Mesendoderm (in vitro differentiated cells): ENCODE results near the gene ATF7IP2.
A peak's percentile ranks its signal among the peaks of the same experiment; 100 is the strongest.
"Not testable (repeated sequence)": the region's sequence is repeated elsewhere in the genome, so short reads cannot be mapped to it uniquely, and the experiment has no call there.

Experiments
- DNase-seq: peaks from one replicate; pipeline ENCODE4 v3.0.0; 2013
- H2AK5ac ChIP-seq: 2 replicates; pipeline ENCODE4 v1.6.1; 2013; ENCODE audit warnings: low read length, inconsistent platforms
- H2BK120ac ChIP-seq: 2 replicates; pipeline ENCODE4 v1.6.1; 2013; ENCODE audit warnings: low read depth, mild to moderate bottlenecking, low read length, moderate library complexity, mixed read lengths
- H2BK15ac ChIP-seq: replicated peaks from 2 replicates; pipeline ENCODE4 v1.6.1; 2013; ENCODE audit warnings: low read depth, mild to moderate bottlenecking, moderate library complexity
- H2BK5ac ChIP-seq: 2 replicates; pipeline ENCODE4 v1.6.1; 2013; ENCODE audit warnings: low read length, inconsistent platforms
- H3K18ac ChIP-seq: 2 replicates; pipeline ENCODE4 v1.6.1; 2013; ENCODE audit warnings: mild to moderate bottlenecking, low read length, mixed read lengths
- H3K23ac ChIP-seq: one replicate; pipeline ENCODE4 v1.6.1; 2013; ENCODE audit warnings: low read length
- H3K27ac ChIP-seq: 2 replicates; pipeline ENCODE4 v1.5.1; 2013; ENCODE audit warnings: low read depth, mild to moderate bottlenecking, inconsistent platforms, low read length, moderate library complexity
- H3K27me3 ChIP-seq: 2 replicates; pipeline ENCODE4 v1.6.1; 2013; ENCODE audit warnings: low read length, control low read depth, mild to moderate bottlenecking, inconsistent platforms; ENCODE audit not compliant: insufficient read depth, poor library complexity
- H3K36me3 ChIP-seq: 2 replicates; pipeline ENCODE4 v1.6.1; 2013; ENCODE audit warnings: low read length, inconsistent platforms; ENCODE audit not compliant: control insufficient read depth, insufficient read depth
- H3K4ac ChIP-seq: one replicate; pipeline ENCODE4 v1.6.1; 2013; ENCODE audit warnings: low read depth, mild to moderate bottlenecking, low read length, moderate library complexity
- H3K4me1 ChIP-seq: 2 replicates; pipeline ENCODE4 v1.6.1; 2013; ENCODE audit warnings: low read depth, low read length, inconsistent platforms; ENCODE audit not compliant: control insufficient read depth
- H3K4me2 ChIP-seq: 2 replicates; pipeline ENCODE4 v1.6.1; 2013; ENCODE audit warnings: low read length
- H3K4me3 ChIP-seq: 2 replicates; pipeline ENCODE4 v1.5.1; 2013; ENCODE audit warnings: mild to moderate bottlenecking, low read length
- H3K56ac ChIP-seq: one replicate; pipeline ENCODE4 v1.6.1; 2013; ENCODE audit warnings: low read length
- H3K79me1 ChIP-seq: 2 replicates; pipeline ENCODE4 v1.6.1; 2013; ENCODE audit warnings: low read length, inconsistent platforms
- H3K79me2 ChIP-seq: 2 replicates; pipeline ENCODE4 v1.6.1; 2013; ENCODE audit warnings: mild to moderate bottlenecking, low read length; ENCODE audit not compliant: control insufficient read depth, insufficient read depth
- H3K9ac ChIP-seq: 2 replicates; pipeline ENCODE4 v1.6.1; 2013; ENCODE audit warnings: low read length, inconsistent platforms
- H4K5ac ChIP-seq: one replicate; pipeline ENCODE4 v1.6.1; 2013; ENCODE audit warnings: low read length
- H4K8ac ChIP-seq: one replicate; pipeline ENCODE4 v1.6.1; 2013; ENCODE audit warnings: low read depth, mild to moderate bottlenecking, control low read depth, low read length, moderate library complexity
- WGBS: extraction: QIAGEN DNeasy Blood & Tissue Kit; methylation state at CpG from one replicate; pipeline ENCODE4 v1.1.7; 2013; ENCODE audit warnings: low lambda C conversion rate, missing lambda C conversion rate; ENCODE audit not compliant: insufficient coverage; ENCODE audit errors: extremely low coverage; 5-methylcytosine and 5-hydroxymethylcytosine counted together

Gene ATF7IP2

DNA sequence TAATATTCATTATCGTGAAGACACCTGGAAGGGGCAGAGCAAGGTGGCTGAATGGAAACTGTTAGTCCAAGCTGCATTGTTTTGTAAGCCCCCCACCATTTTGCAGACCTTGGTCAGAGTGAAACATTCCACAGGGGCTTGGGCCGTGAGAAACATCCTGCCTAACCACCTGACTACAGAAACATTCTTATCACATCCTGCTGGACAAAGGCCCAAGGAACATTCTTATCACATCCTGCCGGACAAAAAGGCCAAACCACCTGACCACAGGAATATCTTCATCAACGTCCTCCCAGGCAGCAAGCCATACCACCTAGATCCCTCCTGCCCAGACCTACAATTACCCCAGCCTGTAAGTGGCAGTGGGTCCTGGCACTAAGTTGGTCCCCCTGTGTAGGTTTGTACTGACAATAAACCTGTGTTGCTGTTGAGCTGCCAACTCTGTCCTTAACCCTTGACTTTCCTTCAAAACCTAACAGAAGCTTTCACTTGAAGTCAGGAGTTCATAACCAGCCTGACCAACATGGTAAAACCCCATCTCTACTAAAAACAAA is 19.6 kb downstream of the ATF7IP2 start:
- Histone ChIP-seq H2AK5ac (no peak overlapping the region), H3K36me3 (peaks cover 2% of the 10 kb centered on the region), H3K4ac (no peak overlapping the region), H3K18ac (no peak overlapping the region), H3K4me3 (no peak overlapping the region), H2BK120ac (no peak overlapping the region), H3K4me1 (no peaks in the 10 kb centered on the region), H2BK5ac (no peak overlapping the region), H3K23ac (no peak overlapping the region), H2BK15ac (no peak overlapping the region), H3K9ac (no peak overlapping the region), H4K5ac (no peak overlapping the region), H3K27ac (no peak overlapping the region), H3K79me2 (peaks cover 16% of the 10 kb centered on the region), H3K4me2 (no peak overlapping the region), H3K56ac (no peak overlapping the region), H3K79me1 (peaks cover 10% of the 10 kb centered on the region), H3K27me3 (no peaks in the 10 kb centered on the region), H4K8ac (no peak overlapping the region)
- DNase-seq, result peak; percentile 33
- no CpG with 5 or more reads among the region's 4 CpGs for WGBS

DNA sequence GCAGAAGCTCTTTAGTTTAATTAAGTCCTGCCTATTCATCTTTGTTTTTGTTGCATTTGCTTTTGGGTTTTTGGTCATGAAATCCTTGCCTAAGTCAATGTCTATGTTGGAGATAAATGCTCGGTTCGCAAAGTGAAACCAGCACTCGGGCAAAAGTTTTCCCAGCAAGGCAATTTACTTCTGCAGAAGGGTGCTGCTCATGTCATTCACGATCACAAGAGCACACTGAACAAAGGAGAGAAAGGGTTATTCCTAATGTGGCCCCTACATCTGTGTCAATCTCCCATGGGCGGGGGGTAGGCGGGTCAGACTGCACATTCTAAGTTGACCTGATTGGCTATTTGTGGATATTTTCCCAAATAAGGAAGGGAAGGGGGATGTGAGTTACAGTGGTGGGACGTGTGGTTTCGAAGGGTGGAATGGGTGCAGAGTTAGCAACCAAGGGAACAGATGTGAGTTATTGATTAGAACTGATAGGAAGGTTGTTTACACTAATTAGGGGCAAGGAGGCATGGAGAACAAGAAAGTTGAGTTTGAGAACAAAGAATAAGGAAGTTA is 23.0 kb downstream of the ATF7IP2 start:
- no peak overlapping the region for H3K18ac ChIP-seq
- no peak overlapping the region for H2BK5ac ChIP-seq
- H4K5ac ChIP-seq, result no peak overlapping the region
- peaks cover 7% of the 10 kb centered on the region for H3K79me1 ChIP-seq
- H3K9ac ChIP-seq, result no peak overlapping the region
- no peak overlapping the region for H3K4me3 ChIP-seq
- H3K36me3 ChIP-seq, result peaks cover 2% of the 10 kb centered on the region
- H3K4me2 ChIP-seq, result no peak overlapping the region
- H3K27me3 ChIP-seq, result no peaks in the 10 kb centered on the region
- DNase-seq, result peak; percentile 65
- no peak overlapping the region for H3K27ac ChIP-seq
- no peak overlapping the region for H2BK120ac ChIP-seq
- H2AK5ac ChIP-seq, result no peak overlapping the region
- H3K79me2 ChIP-seq, result peaks cover 6% of the 10 kb centered on the region
- H3K4ac ChIP-seq, result no peak overlapping the region
- H3K4me1 ChIP-seq, result no peaks in the 10 kb centered on the region
- no peak overlapping the region for H3K23ac ChIP-seq
- WGBS, result no CpG with 5 or more reads among the region's 8 CpGs
- no peak overlapping the region for H3K56ac ChIP-seq
- H4K8ac ChIP-seq, result no peak overlapping the region
- no peak overlapping the region for H2BK15ac ChIP-seq

GRCh38 chr16:10409713-10410112 is 23.9 kb downstream of the ATF7IP2 start:
- H3K36me3 ChIP-seq, H2BK5ac ChIP-seq, H2BK120ac ChIP-seq, H3K4me1 ChIP-seq, H3K79me2 ChIP-seq, H4K5ac ChIP-seq, H3K56ac ChIP-seq, H4K8ac ChIP-seq, H3K4me2 ChIP-seq, DNase-seq, H3K9ac ChIP-seq, H3K4ac ChIP-seq, H2BK15ac ChIP-seq, H3K18ac ChIP-seq, H3K23ac ChIP-seq, H3K4me3 ChIP-seq, H3K27ac ChIP-seq, H3K27me3 ChIP-seq, H3K79me1 ChIP-seq, H2AK5ac ChIP-seq: not testable (repeated sequence)

DNA sequence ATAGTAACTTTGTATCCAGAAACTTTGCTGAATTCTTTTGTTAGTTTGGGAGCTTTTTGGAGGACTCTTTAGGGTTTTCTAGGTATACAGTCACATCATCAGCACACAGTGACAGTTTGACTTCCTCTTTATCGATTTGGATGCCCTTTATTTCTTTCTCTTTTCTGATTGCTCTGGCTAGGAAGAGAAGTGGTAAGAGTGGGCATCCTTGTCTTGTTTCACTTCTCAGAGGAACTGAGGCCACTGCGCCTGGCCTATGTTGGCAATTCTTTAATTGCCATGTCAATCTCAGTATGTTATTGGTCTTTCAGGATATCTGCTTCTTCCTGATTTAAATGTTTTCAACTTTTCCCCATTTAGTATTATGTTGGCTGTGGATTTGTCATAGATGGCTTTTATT is 24.6 kb downstream of the ATF7IP2 start:
- no CpG with 5 or more reads among the region's 2 CpGs for WGBS
- H3K23ac ChIP-seq, result no peak overlapping the region
- H4K8ac ChIP-seq, result no peak overlapping the region
- H4K5ac ChIP-seq, result no peak overlapping the region
- peaks cover 1% of the 10 kb centered on the region for H3K36me3 ChIP-seq
- peaks cover 4% of the 10 kb centered on the region for H3K79me2 ChIP-seq
- peaks cover 4% of the 10 kb centered on the region for H3K79me1 ChIP-seq
- no peak for DNase-seq
- no peak overlapping the region for H3K56ac ChIP-seq
- H2AK5ac ChIP-seq, result no peak overlapping the region
- H2BK120ac ChIP-seq, result no peak overlapping the region
- H3K27me3 ChIP-seq, result no peaks in the 10 kb centered on the region
- no peak overlapping the region for H2BK15ac ChIP-seq
- H3K9ac ChIP-seq, result no peak overlapping the region
- no peak overlapping the region for H3K4me2 ChIP-seq
- H3K18ac ChIP-seq, result no peak overlapping the region
- no peak overlapping the region for H2BK5ac ChIP-seq
- no peak overlapping the region for H3K27ac ChIP-seq
- no peak overlapping the region for H3K4ac ChIP-seq
- no peak overlapping the region for H3K4me3 ChIP-seq
- H3K4me1 ChIP-seq, result no peaks in the 10 kb centered on the region

GRCh38 chr16:10412935-10413601 is 27.2 kb downstream of the ATF7IP2 start:
- Histone ChIP-seq H3K4me3 (no peak overlapping the region), H3K4ac (no peak overlapping the region), H4K5ac (no peak overlapping the region), H3K79me1 (peaks cover 3% of the 10 kb centered on the region), H3K4me1 (no peaks in the 10 kb centered on the region), H2AK5ac (no peak overlapping the region), H3K18ac (no peak overlapping the region), H2BK120ac (no peak overlapping the region), H3K79me2 (peaks cover 3% of the 10 kb centered on the region), H3K27ac (no peak overlapping the region), H3K9ac (no peak overlapping the region), H2BK15ac (no peak overlapping the region), H3K56ac (no peak overlapping the region), H4K8ac (no peak overlapping the region), H3K23ac (no peak overlapping the region), H3K27me3 (no peaks in the 10 kb centered on the region), H3K4me2 (no peak overlapping the region), H2BK5ac (no peak overlapping the region), H3K36me3 (no peaks in the 10 kb centered on the region)
- WGBS, result no CpG with 5 or more reads among the region's 5 CpGs
- no peak for DNase-seq

- H3K79me2 ChIP-seq, H3K4me1 ChIP-seq, H3K18ac ChIP-seq, DNase-seq, H2BK5ac ChIP-seq, H4K5ac ChIP-seq, H3K27ac ChIP-seq, H3K4ac ChIP-seq, H3K36me3 ChIP-seq, H3K79me1 ChIP-seq, H3K23ac ChIP-seq, H2AK5ac ChIP-seq, H2BK120ac ChIP-seq, H3K27me3 ChIP-seq, H4K8ac ChIP-seq, H3K4me2 ChIP-seq, H3K56ac ChIP-seq, H3K9ac ChIP-seq, H3K4me3 ChIP-seq, H2BK15ac ChIP-seq: not testable (repeated sequence)
- no CpG with 5 or more reads among the region's 6 CpGs for WGBS
These were observed 32.3 kb downstream of the ATF7IP2 start for GRCh38 chr16:10418204-10418603.
